ENCODE data around the gene MACROD2.

DNA sequence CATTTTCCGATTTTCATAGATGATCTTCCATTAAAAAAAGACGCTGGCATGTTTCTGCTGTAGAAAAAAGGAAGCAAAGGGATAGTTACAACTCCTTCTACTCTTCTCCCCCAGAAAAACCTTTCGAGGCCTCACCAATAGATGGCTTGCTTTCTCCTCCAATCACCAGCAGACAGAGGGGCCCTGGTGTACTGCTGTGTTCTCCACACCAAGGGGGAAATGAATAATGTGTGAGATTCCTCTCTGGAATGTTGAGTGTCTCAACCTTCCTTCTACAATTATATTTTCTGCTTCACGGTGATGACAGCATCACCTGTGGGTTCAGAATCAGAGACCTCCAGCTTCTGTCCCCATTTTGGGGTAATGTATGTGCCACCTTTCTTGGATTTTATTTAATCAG lies 527.8 kb downstream of the MACROD2 start:
- TF ChIP-seq, protein P1, sequence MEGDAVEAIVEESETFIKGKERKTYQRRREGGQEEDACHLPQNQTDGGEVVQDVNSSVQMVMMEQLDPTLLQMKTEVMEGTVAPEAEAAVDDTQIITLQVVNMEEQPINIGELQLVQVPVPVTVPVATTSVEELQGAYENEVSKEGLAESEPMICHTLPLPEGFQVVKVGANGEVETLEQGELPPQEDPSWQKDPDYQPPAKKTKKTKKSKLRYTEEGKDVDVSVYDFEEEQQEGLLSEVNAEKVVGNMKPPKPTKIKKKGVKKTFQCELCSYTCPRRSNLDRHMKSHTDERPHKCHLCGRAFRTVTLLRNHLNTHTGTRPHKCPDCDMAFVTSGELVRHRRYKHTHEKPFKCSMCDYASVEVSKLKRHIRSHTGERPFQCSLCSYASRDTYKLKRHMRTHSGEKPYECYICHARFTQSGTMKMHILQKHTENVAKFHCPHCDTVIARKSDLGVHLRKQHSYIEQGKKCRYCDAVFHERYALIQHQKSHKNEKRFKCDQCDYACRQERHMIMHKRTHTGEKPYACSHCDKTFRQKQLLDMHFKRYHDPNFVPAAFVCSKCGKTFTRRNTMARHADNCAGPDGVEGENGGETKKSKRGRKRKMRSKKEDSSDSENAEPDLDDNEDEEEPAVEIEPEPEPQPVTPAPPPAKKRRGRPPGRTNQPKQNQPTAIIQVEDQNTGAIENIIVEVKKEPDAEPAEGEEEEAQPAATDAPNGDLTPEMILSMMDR (IDR thresholded peaks at IDR 0.05), result no peak
- no peak for TF ChIP-seq POLR2A (IDR thresholded peaks at IDR 0.05)

All from ovary (tissue), 3 donors.